WERI-Rb-1 (cell line): ENCODE data around the gene PCDHGB7.
"Not testable (repeated sequence)": the region's sequence is repeated elsewhere in the genome, so short reads cannot be mapped to it uniquely, and the experiment has no call there.

Experiments
- DNase-seq: peaks from one replicate; pipeline ENCODE4 v3.0.0-alpha.2; 2020
- H3K27ac ChIP-seq: fragments of 250-450 bp; sonication (Bioruptor Pico); 2 replicates; pipeline ENCODE4 v1.5.1; 2020; ENCODE audit warnings: mild to moderate bottlenecking, moderate library complexity
- H3K27me3 ChIP-seq: fragments of 250-450 bp; sonication (Bioruptor Pico); 2 replicates; pipeline ENCODE4 v1.5.1; 2021; ENCODE audit warnings: mild to moderate bottlenecking, low read depth, moderate library complexity; ENCODE audit not compliant: insufficient read depth, severe bottlenecking
- H3K36me3 ChIP-seq: fragments of 250-450 bp; sonication (Bioruptor Pico); 2 replicates; pipeline ENCODE4 v1.5.1; 2020; ENCODE audit warnings: mild to moderate bottlenecking, moderate library complexity
- H3K4me3 ChIP-seq: 2 replicates; pipeline ENCODE4 v1.5.1; 2011; ENCODE audit warnings: low read depth, mild to moderate bottlenecking, control low read depth, low read length
- H3K9me3 ChIP-seq: fragments of 250-450 bp; sonication (Bioruptor Pico); 2 replicates; pipeline ENCODE4 v1.5.1; 2021; ENCODE audit warnings: mild to moderate bottlenecking, moderate library complexity; ENCODE audit not compliant: severe bottlenecking
- TF ChIP-seq, protein P1 (sequence below): IDR thresholded peaks from 2 replicates; pipeline ENCODE4 v1.5.1; 2011; ENCODE audit warnings: low read depth, mild to moderate bottlenecking, control low read depth, inconsistent platforms, low read length

Gene PCDHGB7

DNA sequence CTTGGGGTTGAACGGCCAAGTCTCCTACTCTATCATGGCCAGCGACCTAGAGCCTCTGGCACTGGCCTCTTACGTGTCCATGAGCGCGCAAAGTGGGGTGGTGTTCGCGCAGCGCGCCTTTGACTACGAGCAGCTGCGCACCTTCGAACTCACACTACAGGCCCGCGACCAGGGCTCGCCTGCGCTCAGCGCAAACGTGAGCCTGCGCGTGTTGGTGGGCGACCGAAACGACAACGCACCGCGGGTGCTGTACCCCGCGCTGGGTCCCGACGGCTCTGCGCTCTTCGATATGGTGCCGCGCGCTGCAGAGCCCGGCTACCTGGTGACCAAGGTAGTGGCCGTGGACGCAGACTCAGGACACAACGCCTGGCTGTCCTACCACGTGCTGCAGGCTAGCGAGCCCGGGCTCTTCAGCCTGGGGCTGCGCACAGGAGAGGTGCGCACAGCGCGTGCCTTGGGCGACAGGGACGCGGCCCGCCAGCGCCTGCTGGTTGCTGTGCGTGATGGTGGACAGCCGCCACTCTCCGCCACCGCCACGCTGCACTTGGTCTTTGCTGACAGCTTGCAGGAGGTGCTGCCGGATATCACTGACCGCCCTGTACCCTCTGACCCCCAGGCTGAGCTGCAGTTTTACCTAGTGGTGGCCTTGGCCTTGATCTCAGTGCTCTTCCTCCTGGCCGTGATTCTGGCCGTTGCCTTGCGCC, 17.8 kb upstream of the PCDHGB7 start:
- DNase-seq = no peak
- peaks cover 4% of the 10 kb centered on the region for H3K9me3 ChIP-seq
- no peaks in the 10 kb centered on the region for H3K36me3 ChIP-seq
- no peak overlapping the region for H3K27ac ChIP-seq
- H3K27me3 ChIP-seq = no peaks in the 10 kb centered on the region
- H3K4me3 ChIP-seq = no peak overlapping the region
- TF ChIP-seq, protein P1, sequence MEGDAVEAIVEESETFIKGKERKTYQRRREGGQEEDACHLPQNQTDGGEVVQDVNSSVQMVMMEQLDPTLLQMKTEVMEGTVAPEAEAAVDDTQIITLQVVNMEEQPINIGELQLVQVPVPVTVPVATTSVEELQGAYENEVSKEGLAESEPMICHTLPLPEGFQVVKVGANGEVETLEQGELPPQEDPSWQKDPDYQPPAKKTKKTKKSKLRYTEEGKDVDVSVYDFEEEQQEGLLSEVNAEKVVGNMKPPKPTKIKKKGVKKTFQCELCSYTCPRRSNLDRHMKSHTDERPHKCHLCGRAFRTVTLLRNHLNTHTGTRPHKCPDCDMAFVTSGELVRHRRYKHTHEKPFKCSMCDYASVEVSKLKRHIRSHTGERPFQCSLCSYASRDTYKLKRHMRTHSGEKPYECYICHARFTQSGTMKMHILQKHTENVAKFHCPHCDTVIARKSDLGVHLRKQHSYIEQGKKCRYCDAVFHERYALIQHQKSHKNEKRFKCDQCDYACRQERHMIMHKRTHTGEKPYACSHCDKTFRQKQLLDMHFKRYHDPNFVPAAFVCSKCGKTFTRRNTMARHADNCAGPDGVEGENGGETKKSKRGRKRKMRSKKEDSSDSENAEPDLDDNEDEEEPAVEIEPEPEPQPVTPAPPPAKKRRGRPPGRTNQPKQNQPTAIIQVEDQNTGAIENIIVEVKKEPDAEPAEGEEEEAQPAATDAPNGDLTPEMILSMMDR = no peak

DNA sequence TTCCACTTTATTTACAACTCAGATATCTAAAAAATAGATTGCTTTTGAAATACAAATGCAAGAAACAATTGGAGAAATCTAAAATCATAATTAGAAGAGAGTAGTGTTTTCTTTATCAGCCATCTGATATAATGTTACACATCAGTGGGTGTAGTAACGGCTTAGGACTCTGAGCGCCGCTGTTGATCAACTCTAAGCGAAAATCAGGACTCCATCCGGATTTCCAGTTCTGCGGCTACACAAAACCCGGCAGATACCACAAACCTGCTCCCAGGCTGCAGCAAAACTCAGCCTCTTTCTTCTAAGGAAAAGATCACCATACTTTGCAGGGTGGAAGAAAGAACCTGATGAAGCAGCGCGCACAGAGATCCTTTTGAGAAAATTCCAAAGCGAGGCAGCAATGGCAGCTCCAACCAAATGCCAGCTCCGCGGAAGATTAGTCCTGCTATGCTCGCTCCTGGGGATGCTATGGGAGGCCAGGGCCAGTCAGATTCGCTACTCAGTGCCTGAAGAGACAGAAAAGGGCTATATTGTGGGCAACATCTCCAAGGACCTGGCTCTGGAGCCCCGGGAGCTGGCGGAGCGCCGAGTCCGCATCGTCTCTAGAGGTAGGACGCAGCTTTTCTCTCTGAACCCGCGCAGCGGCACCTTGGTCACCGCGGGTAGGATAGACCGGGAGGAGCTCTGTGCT, 14.8 kb upstream of the PCDHGB7 start, which contains the start of gene PCDHGA9:
PCDHGA9 (plus strand) TSS at position 226 of the 691 bp plus-strand sequence; CDS start at position 401, 175 bp downstream.
- Histone ChIP-seq H3K36me3 (no peaks in the 10 kb centered on the region), H3K27ac (no peak within 1 kb of the TSS), H3K4me3 (no peak within 1 kb of the TSS), H3K9me3 (peaks cover 4% of the 10 kb centered on the region), H3K27me3 (no peaks in the 10 kb centered on the region)
- TF ChIP-seq, protein P1 = peak; percentile 45
- DNase-seq = peak; percentile 30

DNA sequence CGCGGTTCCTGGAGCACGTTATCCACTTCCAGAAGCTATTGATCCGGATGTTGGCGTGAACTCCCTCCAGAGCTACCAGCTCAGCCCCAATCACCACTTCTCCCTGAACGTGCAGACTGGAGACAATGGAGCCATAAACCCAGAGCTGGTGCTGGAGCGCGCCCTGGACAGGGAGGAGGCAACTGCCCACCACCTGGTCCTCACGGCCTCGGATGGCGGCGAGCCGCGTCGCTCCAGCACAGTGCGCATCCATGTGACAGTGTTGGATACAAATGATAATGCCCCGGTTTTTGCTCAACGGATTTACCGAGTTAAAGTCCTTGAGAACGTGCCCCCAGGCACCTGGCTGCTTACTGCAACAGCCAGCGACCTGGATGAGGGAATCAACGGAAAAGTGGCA, 14.1 kb upstream of the PCDHGB7 start:
- no peak overlapping the region for H3K4me3 ChIP-seq
- peaks cover 4% of the 10 kb centered on the region for H3K9me3 ChIP-seq
- H3K27ac ChIP-seq = no peak overlapping the region
- TF ChIP-seq, protein P1 = no peak
- no peaks in the 10 kb centered on the region for H3K36me3 ChIP-seq
- no peak for DNase-seq
- no peaks in the 10 kb centered on the region for H3K27me3 ChIP-seq

DNA sequence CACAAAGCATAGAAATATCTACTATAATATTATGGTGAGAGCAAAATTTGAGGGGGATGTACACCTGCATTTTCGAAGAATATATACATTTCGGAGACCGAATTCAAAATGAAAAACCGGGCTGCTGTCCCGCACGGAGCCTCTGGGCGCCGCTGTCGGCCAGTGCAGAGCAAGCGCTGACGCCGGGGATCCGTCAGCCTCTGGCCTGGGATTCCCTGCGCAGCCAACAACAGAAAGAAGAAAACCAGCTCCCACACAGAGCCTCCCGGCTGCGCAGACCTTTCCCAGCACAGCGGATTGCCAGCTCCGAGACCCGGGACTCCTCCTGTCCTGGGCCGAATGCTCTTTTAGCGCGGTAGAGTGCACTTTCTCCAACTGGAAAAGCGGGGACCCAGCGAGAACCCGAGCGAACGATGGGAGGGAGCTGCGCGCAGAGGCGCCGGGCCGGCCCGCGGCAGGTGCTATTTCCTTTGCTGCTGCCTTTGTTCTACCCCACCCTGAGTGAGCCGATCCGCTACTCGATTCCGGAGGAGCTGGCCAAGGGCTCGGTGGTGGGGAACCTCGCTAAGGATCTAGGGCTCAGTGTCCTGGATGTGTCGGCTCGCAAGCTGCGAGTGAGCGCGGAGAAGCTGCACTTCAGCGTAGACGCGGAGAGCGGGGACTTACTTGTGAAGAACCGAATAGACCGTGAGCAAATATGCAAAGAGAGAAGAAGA, 9.5 kb upstream of the PCDHGB7 start, which contains the start of gene PCDHGB6:
PCDHGB6 (plus strand) TSS at position 232 of the 716 bp plus-strand sequence; CDS start at position 414, 182 bp downstream.
- not testable (repeated sequence) for H3K27me3 ChIP-seq, H3K4me3 ChIP-seq, DNase-seq, H3K27ac ChIP-seq, H3K36me3 ChIP-seq, H3K9me3 ChIP-seq
- TF ChIP-seq, protein P1 = 0 out of 2 replicates have a peak, but pooled peaks have one; percentile 31

DNA sequence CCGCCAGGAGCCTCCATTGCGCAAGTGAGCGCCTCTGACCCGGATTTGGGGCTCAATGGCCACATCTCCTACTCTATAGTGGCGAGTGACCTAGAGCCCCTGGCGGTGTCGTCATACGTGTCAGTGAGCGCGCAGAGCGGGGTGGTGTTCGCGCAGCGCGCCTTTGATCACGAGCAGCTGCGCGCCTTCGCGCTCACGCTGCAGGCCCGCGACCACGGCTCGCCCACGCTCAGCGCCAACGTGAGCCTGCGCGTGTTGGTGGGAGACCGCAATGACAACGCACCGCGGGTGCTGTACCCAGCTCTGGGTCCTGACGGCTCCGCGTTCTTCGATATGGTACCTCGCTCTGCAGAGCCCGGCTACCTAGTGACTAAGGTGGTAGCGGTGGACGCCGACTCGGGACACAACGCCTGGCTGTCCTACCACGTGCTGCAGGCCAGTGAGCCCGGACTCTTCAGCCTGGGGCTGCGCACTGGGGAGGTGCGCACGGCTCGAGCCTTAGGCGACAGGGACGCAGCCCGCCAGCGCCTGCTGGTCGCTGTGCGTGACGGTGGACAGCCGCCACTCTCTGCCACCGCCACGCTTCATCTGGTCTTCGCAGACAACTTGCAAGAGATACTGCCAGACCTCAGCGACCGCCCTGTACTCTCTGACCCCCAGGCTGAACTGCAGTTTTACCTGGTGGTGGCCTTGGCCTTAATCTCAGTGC, 7.7 kb upstream of the PCDHGB7 start:
- H3K9me3 ChIP-seq = peaks cover 3% of the 10 kb centered on the region
- H3K36me3 ChIP-seq = no peaks in the 10 kb centered on the region
- no peak overlapping the region for H3K4me3 ChIP-seq
- TF ChIP-seq, protein P1 = no peak
- H3K27ac ChIP-seq = no peak overlapping the region
- H3K27me3 ChIP-seq = no peaks in the 10 kb centered on the region
- DNase-seq = no peak
